Stimulated activated CD4-positive, alpha-beta T cell treated with anti-CD3 and anti-CD28 coated beads, Interleukin-15, amount 100 ng/mL, for 1 hour (primary cell): ENCODE data around the gene GNAI3.

ENCODE experiments used
- DNase-seq, 2 donors: peaks; one replicate each; pipeline ENCODE4 v3.0.0-alpha.2; 2020; ENCODE audit warnings: low read depth in 1 of 2, low spot score in 1 of 2

Gene GNAI3

GRCh38 chr1:109634771-109635750 lies 86.6 kb downstream of the GNAI3 start:
- DNase-seq, result no peak

DNA sequence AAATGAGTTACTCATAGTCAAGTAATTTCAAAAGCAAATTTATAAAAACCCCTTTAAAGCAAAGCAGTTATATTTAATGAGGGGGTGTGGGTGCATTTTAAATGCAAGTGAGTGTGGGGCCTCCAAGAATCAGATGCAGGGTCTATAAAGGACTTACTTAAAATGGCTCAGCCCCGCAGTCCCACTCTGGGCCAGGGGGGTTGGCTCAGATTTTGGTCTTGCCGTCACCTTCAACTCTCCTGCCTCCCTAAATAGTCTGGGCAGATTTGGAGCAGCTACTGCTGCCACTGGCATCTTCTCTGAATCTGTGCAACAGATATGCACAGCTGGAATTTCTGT lies 87.4 kb downstream of the GNAI3 start:
- DNase-seq, result no peak

- no peak for DNase-seq
These were observed 88.0 kb downstream of the GNAI3 start for GRCh38 chr1:109636201-109636952.

DNA sequence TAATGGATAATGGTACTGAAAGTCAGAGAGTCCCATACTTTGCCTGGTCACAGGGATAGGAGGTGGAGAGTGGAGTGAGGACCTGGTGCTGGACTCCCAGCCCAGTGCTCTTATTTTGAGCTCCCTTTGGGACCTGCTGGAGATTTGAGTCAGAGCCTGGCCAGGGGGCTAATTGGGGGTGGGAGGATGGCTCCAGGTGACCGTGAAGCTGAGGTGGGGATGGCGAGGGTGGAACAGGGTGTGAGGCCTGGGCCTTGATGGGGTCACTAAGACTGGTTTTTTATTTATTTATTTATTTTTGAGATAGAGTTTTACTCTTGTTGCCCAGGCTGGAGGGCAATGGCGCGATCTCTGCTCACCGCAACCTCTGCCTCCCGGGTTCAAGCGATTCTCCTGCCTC lies 89.0 kb downstream of the GNAI3 start:
- DNase-seq, result no peak

DNA sequence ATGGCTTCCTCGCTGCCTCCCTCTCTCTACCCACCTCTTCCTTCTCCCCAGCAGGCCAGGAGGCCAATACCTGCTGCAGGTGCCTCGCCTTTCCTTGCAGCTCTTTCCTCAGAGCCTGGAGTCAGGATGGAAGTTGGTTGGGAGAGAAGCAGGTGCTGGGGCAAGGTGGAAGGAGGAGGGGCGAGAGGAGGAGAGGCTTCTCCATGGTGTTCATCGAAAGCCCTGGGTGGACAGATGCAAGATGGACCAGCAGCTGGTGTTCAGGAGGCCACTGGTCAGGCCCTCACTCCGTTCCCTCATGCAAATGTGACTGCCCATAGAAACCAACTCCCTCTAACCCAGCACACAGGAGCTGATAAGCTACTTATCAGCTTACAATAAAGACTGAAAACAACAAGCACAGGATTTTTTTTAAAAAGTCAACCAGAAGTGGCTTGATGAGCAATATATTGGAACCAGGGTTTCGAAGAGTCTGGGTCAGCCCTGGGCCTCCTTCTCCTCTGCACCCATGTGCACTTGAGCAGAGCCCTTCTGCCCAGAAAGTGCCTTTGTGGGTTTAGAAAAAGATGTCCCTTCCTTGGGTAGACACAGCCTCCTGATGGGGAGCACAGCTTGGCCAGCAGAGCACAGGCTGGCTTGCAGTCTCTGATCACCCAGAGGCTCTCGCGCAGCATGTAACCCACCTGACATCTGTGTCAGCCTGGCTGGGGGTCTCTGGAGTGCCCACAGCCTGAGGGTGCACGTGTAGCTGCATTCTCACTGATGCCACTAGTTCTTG lies 90.8 kb downstream of the GNAI3 start:
- DNase-seq, result no peak

DNA sequence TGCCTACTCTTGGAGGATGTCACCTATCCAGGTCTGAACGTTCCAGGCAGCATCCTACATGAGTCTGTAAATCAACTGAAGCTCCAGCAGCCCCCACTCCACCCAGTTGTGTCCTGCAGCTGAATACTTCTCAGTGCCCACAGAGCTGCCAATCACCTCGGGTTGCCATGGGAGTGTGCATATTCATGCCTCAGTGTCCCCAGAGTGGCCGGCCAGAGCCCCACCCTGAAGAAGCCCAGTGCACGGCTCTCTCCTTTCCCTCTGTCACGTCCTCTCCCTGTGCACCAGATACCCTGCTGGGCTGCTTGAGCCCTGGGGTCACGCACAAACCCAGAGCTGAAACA lies 91.4 kb downstream of the GNAI3 start:
- DNase-seq, result no peak

GRCh38 chr1:109640285-109640865 lies 92.0 kb downstream of the GNAI3 start:
- peak; percentile 77 to 90 for DNase-seq

DNA sequence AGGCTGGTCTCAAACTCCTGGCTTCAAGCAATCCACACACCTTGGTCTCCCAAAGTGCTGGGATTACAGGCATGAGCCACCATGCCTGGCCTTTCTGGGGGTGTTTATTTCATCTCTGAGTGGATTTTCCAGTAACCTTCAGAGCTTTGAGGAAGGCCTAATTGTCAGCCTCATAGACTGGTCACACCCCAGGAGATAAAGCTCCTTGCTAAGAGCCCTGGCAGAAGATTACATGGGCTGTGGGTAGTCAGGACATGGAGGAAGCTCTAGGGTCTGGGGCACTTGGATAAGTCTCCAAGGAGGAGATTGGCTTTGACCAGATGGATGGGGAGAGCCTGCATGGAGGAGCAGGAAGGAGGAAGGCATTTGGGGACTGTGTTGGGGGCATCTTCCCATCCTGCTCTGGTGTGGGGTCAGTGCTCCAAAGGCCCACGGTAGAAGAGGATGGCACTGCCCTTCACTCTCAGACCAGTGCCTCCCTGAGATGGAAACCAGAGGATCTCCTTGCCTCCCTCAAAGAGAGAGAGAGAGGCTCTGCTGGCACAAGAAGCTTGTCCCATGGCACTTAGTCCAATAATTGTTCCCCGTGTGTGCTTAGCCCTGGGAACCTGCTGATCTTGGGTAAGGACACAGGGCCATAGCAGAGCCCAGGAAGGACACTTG lies 92.8 kb downstream of the GNAI3 start:
- no peak for DNase-seq

DNA sequence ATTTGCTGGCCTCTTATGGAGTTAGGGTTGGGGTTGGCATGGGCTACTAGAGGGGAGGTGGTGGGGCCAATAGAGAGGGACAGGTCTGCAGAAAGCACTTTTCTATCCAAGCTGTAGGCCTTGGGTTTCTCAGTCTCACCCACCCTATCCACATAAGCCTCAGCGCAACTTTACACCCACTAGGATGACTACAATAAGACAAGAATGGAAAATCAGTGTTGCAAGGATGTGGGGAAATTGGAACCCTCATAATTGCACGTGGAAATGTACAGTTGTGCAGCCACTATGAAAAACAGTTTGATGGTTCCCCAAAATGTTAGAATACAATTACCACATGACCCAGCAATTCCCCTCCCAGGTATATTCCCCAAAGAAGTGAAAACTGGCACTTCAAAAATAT lies 93.4 kb downstream of the GNAI3 start:
- no peak for DNase-seq

DNA sequence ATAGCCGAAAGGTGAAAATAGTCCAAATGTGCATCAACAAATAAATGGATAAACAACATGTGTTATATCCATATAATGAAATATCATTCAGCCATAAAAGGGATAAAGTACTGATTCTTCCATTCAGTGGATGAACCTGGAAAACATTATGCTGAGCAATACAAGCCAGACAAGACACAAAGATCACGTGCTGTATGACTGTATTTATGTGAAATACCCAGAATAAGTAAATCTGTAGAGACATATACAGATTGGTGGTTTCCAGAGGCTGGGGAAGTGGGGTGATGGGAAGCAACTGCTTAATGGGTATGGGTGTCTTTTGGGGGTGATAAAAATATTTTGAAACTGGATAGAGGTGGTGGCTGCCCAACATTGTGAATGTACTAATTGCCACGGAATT lies 94.2 kb downstream of the GNAI3 start:
- no peak for DNase-seq

GRCh38 chr1:109643385-109644230 lies 95.2 kb downstream of the GNAI3 start:
- DNase-seq, result peak; percentile 71 to 79

GRCh38 chr1:109644670-109645069 lies 96.3 kb downstream of the GNAI3 start:
- DNase-seq, result no peak

DNA sequence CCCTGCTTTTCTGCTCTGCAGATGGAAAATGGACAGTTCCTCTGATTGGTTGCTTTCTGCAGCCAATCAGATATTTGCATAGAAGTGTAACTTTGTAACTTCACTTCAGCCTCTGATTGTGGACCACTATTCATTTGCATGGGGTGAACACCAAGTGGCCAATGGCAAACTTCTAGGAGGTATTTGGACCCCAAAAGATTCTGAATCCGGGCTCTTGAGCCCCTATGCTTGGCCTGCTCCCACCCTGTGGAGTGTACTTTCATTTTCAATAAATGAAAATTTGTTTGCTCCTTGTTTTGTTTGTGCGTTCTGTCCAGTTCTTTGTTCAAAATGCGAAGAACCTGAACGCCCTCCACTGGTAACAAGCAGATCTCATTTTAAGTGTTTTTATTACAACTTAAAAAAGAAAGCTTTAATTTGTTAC lies 101.1 kb downstream of the GNAI3 start:
- DNase-seq, result no peak

GRCh38 chr1:109650609-109651008 lies 102.2 kb downstream of the GNAI3 start:
- DNase-seq, result no peak

GRCh38 chr1:109652402-109652801 lies 104.0 kb downstream of the GNAI3 start:
- DNase-seq, result no peak

DNA sequence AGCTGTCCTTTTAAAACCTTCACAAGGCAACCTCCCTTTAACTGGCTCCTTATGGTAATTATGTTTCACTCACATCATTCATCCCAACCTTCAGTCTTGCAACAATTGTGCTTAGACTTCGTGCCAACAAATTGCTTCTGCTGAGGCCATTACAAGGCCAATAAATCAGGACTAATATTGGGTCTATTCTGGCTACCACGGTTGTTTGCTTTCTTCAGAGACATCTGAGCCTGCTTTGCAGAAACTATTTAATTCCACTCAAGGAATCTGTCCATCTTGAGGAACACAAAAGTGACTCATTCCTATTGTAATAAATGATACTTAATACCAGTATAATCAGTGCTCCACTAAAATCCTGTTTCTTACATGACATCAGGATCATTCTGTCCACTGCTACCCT lies 104.9 kb downstream of the GNAI3 start:
- no peak for DNase-seq

DNA sequence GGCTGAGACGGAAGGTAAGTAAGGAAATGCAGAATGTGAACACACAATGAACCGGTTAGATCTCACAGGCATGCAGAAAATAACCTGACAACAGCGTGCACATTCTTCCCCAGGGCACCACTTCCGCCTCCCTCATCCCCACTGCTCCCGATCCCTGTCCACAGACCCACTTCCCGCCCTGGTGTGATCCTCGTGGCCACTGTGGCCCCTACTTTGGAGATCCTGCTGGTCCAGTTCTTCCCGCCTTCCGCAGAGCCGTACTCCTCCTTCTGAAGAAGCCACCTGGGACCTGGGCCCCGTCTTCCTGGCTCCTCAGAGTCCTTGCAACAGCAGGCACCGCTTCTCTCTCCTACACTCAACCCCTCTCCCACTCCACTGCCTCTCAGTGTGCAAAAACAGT lies 106.1 kb downstream of the GNAI3 start:
- DNase-seq, result no peak

DNA sequence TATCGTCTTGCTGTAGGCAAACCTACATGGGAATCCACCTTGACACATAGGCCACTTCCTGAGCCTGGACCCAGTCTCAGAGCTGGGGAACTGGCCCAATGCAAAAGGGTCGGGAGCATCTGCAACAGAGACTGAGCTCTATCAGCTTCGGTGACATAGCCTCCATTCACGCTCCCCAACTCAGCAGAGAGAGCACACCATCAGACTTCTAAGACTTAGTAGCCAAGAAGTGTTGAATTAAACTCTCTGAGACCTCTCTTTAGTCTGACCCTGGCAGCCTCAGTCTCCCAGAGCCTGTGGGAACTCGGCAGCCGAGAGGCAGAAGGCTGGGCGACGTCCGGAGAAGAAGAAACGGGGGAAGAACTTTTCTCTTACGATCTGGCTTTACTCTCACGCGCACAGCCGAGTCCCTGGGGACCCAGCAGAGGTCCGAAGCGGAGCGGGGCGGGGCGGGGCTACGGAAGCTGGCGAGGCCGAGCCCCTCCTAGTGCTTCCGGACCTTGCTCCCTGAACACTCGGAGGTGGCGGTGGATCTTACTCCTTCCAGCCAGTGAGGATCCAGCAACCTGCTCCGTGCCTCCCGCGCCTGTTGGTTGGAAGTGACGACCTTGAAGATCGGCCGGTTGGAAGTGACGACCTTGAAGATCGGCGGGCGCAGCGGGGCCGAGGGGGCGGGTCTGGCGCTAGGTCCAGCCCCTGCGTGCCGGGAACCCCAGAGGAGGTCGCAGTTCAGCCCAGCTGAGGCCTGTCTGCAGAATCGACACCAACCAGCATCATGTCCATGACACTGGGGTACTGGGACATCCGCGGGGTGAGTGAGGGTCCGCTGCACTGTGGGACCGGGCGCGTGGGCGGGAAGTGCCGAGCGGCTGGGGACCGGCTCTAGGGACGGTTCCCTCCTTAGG lies 107.5 kb downstream of the GNAI3 start, which contains the start of gene GSTM4:
Gene GSTM4, plus strand, starts transcription at position 485 of the 905 bp plus-strand sequence. Its CDS starts 291 bp downstream, at position 776.
- DNase-seq, result peak; percentile 25 to 48

DNA sequence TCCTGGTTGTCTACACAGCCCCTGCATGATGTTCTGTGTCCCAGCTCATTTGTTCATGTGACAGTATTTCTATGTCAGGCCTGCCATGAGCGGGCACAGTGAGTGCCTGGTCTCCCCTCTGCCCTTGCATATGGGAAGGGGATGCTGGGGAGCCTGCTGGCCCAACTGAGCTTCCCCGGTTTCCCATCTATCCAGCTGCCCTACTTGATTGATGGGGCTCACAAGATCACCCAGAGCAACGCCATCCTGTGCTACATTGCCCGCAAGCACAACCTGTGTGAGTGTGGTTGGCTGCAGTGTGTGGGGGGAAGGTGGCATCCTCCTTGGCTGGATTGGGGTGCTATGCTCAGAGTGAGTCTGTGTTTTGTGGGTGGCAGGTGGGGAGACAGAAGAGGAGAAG lies 109.0 kb downstream of the GNAI3 start:
- DNase-seq, result no peak
